ENCODE data around the gene ABAT.
"Not testable (repeated sequence)": the region's sequence is repeated elsewhere in the genome, so short reads cannot be mapped to it uniquely, and the experiment has no call there.

ABAT gene

DNA sequence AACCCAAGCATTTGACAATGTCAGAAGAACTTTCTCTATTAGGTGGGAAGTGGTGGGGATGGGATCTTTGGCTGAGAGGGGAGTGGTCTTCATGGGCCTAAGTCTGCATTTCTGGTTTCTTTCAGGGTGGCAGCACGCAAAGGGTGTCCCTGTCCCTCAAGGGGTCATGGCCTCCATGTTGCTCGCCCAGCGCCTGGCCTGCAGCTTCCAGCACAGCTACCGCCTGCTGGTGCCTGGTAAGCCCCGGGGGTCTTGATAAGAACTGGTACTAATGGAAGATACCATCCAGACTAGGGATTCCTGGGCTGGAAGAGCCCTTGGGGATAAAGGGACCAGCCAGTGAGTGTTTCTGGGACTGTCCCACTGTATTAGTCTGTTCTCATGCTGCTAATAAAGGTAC lies 61.2 kb downstream of the ABAT start:
- no peak overlapping the region for H3K4me3 ChIP-seq (ENCODE audit: low read depth, low read length)
- TF ChIP-seq, protein P1, sequence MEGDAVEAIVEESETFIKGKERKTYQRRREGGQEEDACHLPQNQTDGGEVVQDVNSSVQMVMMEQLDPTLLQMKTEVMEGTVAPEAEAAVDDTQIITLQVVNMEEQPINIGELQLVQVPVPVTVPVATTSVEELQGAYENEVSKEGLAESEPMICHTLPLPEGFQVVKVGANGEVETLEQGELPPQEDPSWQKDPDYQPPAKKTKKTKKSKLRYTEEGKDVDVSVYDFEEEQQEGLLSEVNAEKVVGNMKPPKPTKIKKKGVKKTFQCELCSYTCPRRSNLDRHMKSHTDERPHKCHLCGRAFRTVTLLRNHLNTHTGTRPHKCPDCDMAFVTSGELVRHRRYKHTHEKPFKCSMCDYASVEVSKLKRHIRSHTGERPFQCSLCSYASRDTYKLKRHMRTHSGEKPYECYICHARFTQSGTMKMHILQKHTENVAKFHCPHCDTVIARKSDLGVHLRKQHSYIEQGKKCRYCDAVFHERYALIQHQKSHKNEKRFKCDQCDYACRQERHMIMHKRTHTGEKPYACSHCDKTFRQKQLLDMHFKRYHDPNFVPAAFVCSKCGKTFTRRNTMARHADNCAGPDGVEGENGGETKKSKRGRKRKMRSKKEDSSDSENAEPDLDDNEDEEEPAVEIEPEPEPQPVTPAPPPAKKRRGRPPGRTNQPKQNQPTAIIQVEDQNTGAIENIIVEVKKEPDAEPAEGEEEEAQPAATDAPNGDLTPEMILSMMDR (IDR thresholded peaks at IDR 0.05; ENCODE audit: borderline replicate concordance, insufficient read depth, low read depth, low read length): no peak

DNA sequence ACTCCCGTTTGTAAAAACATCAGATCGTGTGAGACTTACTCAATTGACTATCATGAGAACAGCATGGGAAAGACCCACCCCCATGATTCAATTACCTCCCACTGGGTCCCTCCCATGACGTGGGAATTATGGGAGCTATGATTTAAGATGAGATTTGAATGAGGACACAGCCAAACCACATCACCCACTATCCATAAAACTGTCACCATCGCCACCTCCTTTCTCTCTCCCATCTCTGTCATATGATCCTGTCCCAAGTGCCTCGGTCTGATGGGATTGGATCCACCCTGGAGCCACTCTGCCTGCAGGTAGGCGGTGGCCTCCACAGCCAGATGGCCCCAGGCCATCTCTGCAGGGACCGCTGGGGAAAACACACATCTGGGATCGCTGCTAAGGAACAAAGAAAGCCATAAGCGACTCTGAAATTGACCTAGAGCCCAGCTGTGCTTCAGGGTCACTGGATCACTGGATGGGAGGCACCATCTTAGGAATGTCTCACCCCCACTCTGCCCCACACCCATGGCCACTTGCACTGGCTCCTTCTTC lies 61.8 kb downstream of the ABAT start:
- TF ChIP-seq, protein P1 (IDR thresholded peaks at IDR 0.05; ENCODE audit: borderline replicate concordance, insufficient read depth, low read depth, low read length): no peak
- no peak overlapping the region for H3K4me3 ChIP-seq (ENCODE audit: low read depth, low read length)

DNA sequence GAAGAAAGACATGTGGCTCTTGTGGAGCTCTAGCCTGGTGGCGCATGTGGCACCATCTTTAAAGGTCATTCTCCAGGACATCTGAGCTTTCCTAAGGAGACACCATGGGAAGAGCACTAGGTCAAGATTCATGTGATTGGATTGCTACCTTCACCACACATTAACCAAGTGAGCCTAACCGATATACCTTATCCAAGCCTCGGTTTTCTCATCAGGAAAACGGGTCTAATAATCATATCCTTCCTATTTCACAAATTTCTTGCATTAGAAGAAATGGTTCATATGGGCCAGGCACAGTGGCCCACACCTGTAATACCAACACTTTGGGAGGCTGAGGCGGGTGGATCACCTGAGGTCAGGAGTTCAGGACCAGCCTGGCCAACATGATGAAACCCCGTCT lies 64.7 kb downstream of the ABAT start:
- no peak overlapping the region for H3K4me3 ChIP-seq (ENCODE audit: low read depth, low read length)
- TF ChIP-seq, protein P1 (IDR thresholded peaks at IDR 0.05; ENCODE audit: borderline replicate concordance, insufficient read depth, low read depth, low read length): no peak

DNA sequence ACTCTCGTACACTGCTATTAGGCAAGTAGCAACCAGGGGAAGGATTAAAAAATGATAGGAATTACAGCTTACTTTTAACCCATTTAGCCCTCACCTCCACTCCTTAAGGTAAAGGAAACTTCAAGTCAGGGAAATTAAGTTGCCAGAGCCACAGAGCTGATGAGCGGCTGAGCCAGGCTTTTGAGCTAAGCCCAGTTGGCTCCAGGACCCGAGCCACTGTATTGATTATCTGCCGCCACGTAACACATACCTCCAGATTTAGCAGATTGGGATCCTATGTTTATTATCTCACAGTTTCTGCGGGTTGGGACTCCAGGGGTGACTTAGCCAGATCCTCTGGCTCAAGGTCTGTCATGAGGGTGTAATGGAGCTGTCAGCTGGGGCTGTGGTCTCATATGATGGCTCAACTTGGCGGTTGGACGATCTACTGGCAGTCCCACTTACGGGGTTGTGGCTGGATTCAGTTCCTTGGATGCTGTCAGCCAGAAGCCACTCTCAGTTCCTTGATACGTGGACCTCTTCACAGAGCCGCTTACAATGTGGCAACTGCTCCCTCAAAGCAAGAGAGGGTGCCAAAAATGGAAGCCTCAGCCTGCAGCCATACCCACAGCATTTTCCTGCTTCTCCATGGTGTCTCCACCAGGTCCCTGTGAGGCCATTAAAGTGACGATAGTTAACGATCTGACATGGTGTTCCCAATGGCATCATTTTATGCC lies 65.7 kb downstream of the ABAT start:
- TF ChIP-seq, protein P1 (IDR thresholded peaks at IDR 0.05; ENCODE audit: borderline replicate concordance, insufficient read depth, low read depth, low read length): no peak
- H3K4me3 ChIP-seq (ENCODE audit: low read depth, low read length): no peak overlapping the region

DNA sequence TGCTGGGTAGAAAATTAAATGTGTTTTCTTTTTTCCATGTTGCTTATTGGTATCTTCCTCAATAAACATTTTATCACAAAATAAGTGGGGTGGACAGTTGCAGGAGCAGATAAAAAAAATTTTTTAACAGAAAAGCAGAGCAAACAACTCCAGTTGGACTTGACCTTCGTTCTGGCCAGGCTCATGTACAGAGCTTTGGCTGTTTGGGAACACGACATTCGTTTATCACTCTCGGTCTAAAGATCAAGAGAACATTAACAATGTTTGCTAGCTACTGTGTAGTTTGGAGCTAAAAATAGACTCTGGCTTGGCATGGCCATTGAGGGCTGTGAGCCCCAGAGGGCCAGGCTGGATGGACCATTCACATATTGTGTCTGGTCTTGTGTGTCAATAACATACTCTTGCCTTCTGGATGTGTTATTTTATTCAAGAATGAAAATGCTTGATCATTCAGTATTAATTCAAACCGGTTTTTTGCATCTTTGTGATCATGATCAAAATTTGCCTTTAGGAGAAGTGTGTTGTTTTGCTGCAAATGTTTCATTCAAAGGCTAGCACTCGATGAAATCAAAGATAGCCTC lies 66.4 kb downstream of the ABAT start:
- no peak overlapping the region for H3K4me3 ChIP-seq (ENCODE audit: low read depth, low read length)
- TF ChIP-seq, protein P1 (IDR thresholded peaks at IDR 0.05; ENCODE audit: borderline replicate concordance, insufficient read depth, low read depth, low read length): no peak

DNA sequence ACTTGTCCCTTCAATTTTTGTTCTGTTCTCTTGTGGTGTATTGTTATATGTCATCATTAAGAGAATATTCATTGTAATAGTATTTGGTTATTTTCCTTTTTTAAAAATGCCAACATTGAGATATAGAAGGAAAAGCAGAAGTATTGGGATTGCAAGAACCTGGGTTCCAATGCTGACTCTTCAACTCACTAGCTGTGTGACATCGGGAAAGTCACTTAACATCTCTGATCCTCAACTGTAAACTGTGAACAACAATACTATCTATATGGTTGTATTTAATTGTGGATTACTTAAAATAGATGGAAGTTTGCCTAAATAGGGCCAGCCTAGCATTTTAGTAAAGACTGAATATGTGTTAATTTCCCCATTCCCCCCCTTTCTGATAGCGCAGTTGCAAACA lies 67.2 kb downstream of the ABAT start:
- no peak overlapping the region for H3K4me3 ChIP-seq (ENCODE audit: low read depth, low read length)
- TF ChIP-seq, protein P1 (IDR thresholded peaks at IDR 0.05; ENCODE audit: borderline replicate concordance, insufficient read depth, low read depth, low read length): no peak

DNA sequence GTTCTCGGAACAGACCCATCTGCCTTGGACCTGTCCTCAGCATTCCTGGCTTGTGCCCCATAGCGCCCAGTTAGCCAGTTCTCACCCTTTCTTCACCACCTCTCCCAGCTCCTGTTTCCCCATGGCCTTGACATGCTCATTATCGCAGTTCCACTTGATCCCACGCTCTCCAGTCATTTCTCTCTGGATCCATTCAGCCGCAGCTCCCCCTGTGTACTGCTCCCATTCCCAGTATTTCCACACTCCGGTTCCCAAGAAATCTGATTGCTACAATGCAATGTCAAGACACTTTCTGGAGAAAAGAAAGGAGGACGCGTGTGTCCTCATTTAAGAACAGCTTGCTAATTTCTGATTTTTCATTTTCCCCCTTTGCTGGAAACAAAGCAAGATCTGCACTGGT lies 67.7 kb downstream of the ABAT start:
- TF ChIP-seq, protein P1 (IDR thresholded peaks at IDR 0.05; ENCODE audit: borderline replicate concordance, insufficient read depth, low read depth, low read length): no peak
- H3K4me3 ChIP-seq (ENCODE audit: low read depth, low read length): no peak overlapping the region

DNA sequence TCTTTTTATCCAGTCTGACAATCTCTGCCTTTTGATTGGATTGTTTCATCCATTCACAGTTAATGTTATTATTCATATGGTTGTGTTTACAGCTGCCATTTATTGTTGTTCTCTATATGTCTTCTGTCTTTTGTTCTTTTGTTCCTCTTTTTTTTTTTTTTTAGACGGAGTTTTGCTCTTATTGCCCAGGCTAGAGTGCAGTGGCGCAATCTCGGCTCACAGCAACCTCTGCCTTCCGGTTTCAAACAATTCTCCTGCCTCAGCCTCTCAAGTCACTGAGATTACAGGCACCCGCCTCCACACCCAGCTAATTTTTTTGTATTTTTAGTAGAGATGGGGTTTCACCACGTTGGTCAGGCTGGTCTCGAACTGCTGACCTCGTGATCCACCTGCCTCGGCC lies 74.5 kb downstream of the ABAT start:
- not testable (repeated sequence) for H3K4me3 ChIP-seq (ENCODE audit: low read depth, low read length)

All from GM12875 (cell line).